Amniotic stem cell (primary cell): ENCODE results near the gene TF.

Source experiments
- DNase-seq: peaks from one replicate; lab custom pipeline; 2025; lab: John Stamatoyannopoulos, UW

The TF gene

GRCh38 chr3:133836497-133837158 lies 90.4 kb downstream of the TF start:
- DNase-seq = no peak

DNA sequence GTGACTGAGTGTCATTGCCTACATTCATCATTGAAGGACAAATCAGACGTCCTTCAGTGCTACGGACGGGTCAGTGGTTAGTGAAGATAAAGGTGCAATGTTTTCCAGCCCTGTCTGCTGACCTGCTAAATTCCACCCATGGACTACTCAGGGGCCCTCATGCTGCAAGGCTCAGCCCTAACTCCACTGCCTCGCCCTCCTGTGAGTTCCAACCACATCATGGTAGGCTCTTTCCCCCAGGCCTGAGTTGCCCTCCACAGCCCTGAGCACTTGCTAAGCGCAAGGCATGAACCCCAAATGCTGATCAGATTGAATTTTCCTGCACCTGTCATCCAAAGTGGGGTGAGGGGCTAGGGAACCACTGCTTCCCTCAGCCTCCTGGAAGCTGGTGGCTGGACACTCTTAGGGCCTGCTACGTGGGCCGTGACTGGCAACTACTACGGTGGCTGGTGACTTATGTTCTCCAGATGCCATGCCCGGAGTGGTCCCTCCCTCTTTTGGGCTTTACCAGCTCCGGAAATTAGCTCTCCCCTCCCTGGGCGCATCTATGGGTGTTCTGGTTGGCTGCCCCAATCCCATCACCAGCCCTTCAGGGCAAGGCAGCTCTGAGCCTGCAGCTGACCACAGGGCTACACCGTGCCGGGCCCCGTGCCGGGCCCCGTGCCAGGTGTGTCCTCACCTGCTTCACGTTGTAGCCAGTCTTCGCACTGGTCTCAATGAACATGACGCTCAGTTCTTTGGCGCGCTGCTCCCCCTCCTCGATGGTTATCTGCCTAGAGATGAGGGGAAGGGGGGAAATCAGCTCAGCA lies 91.5 kb downstream of the TF start:
- DNase-seq = no peak

GRCh38 chr3:133838296-133838789 lies 92.2 kb downstream of the TF start:
- DNase-seq = no peak

GRCh38 chr3:133838916-133839800 lies 93.0 kb downstream of the TF start:
- DNase-seq = no peak

GRCh38 chr3:133840055-133840737 lies 94.0 kb downstream of the TF start:
- no peak for DNase-seq

- DNase-seq = no peak
Observed at GRCh38 chr3:133840767-133841166, 94.6 kb downstream of the TF start.

- DNase-seq = no peak
Observed at GRCh38 chr3:133841196-133841595, 95.0 kb downstream of the TF start.

GRCh38 chr3:133842158-133842557 lies 96.0 kb downstream of the TF start:
- no peak for DNase-seq

GRCh38 chr3:133843634-133844033 lies 97.4 kb downstream of the TF start:
- DNase-seq = no peak

DNA sequence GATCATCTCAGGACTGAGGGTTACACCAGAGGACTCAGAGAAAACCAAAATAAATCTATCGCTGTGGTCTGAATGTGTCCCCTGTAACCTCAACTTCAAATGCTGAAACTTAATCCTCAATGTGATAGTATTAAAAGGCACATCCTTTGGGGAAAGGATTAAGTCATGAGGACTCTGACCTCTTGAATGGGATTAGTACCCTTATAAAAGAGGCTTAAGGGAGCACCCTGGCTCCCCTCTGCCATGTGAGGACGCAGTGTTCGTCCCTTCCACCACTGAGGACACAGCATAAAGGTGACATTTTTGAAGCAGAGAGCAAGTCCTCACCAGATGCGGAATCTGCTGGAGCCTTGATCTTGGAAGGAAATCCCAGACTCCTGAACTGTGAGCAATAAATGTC lies 98.9 kb downstream of the TF start:
- no peak for DNase-seq
